SH-SY5Y (cell line): ENCODE data around the gene CEBPA.

ENCODE experiments used
- GATA2 ChIP-seq: IDR thresholded peaks from 2 replicates; pipeline ENCODE4 v1.6.1; 2011; ENCODE audit warnings: mild to moderate bottlenecking, low read depth, low read length
- GATA3 ChIP-seq: IDR thresholded peaks from 2 replicates; pipeline ENCODE4 v1.6.1; 2011; ENCODE audit warnings: low read depth, mild to moderate bottlenecking, low read length, moderate library complexity

GRCh38 chr19:33301900-33302174 lies 497 bp downstream of the CEBPA start:
- TF ChIP-seq GATA2 (no peak), GATA3 (no peak)
